GM12878 (cell line): ENCODE data around the gene RAET1E. TPM values are rescaled to one million over a fixed set of nuclear protein-coding genes. Genes with fewer than 3 reads are reported as not detected.

Source experiments
- CUX1 ChIP-seq: IDR thresholded peaks from 2 replicates; pipeline ENCODE4 v1.6.1; 2012; ENCODE audit warnings: improper control_type of control experiment, low read depth, low read length; ENCODE audit not compliant: insufficient replicate concordance
- FOXM1 ChIP-seq: IDR thresholded peaks from 2 replicates; pipeline ENCODE4 v1.6.1; 2012; ENCODE audit warnings: low read depth, mild to moderate bottlenecking, inconsistent platforms, low read length, moderate library complexity
- HDAC6 ChIP-seq: fragments of 200-600 bp; sonication (generic); IDR thresholded peaks from one replicate; pipeline ENCODE4 v1.8.0; 2017; ENCODE audit warnings: antibody characterized with exemption; ENCODE audit not compliant: unreplicated experiment
- RFX5 ChIP-seq: IDR thresholded peaks from 2 replicates; pipeline ENCODE4 v1.6.1; 2011; ENCODE audit warnings: low read depth, low read length, improper control_type of control experiment
- WRNIP1 ChIP-seq: IDR thresholded peaks from 2 replicates; pipeline ENCODE4 v1.6.1; 2011; ENCODE audit warnings: low read depth, low read length, improper control_type of control experiment, borderline replicate concordance
- ZBTB11 ChIP-seq: fragments of 450-650 bp; formaldehyde crosslinking; IDR thresholded peaks from 2 replicates; pipeline ENCODE4 v1.5.0; 2022; ENCODE audit warnings: mild to moderate bottlenecking, missing genetic modification characterization
- polyA plus RNA-seq, 11 experiments: library from polyadenylated mRNA; depleted of rRNA in 4 of 11; unstranded in 6 of 11; stranded (reverse) in 5 of 11; fragments of >200 nt; fragmentation: Nextera tagmentation in 4 of 11; fragmentation: Illumina TruSeq in 1 of 11; extraction: Ambion mirVana in 4 of 11; extraction: Trizol in 1 of 11; gene quantifications; 1 replicate in 1 of 11; 2 replicates in 10 of 11; pipeline versions ENCODE4 v1.2.1 to v1.2.3, GENCODE V29; 2011 to 2016; ENCODE audit warnings: inconsistent platforms in 2 of 11, missing spikeins in 2 of 11, low read depth in 1 of 11
- total RNA-seq, 4 experiments: library from RNA; depleted of rRNA in 3 of 4; stranded (reverse); fragments of >200 nt in 3 of 4; fragmentation: Illumina TruSeq in 1 of 4; extraction: Trizol in 1 of 4; gene quantifications; 2 replicates each; pipeline versions ENCODE4 v1.2.1 to v1.2.3, GENCODE V29; 2013 to 2021
- TF ChIP-seq, protein P1 (sequence below): fragments of 450-650 bp; formaldehyde crosslinking; IDR thresholded peaks from 2 replicates; pipeline ENCODE4 v1.4.0; 2020; ENCODE audit warnings: mild to moderate bottlenecking, moderate library complexity
- TF ChIP-seq, protein P2 (sequence below): IDR thresholded peaks from 2 replicates; pipeline ENCODE4 v1.6.1; 2012; ENCODE audit warnings: low read length, inconsistent platforms
- TF ChIP-seq, protein P3 (sequence below): fragments of 450-650 bp; IDR thresholded peaks from 2 replicates; pipeline ENCODE4 v1.6.1; 2017; ENCODE audit warnings: mild to moderate bottlenecking, low read depth, inconsistent platforms; ENCODE audit not compliant: poor library complexity, severe bottlenecking

Gene RAET1E
- total and polyA plus RNA-seq, 10 of the 15 experiments (the other 5 are each of a cell fraction or from before 2014, with no cell fraction given) = not detected

GRCh38 chr6:149938571-149939355 lies 40.9 kb upstream of the RAET1E start (continued):
- TF ChIP-seq, protein P1, sequence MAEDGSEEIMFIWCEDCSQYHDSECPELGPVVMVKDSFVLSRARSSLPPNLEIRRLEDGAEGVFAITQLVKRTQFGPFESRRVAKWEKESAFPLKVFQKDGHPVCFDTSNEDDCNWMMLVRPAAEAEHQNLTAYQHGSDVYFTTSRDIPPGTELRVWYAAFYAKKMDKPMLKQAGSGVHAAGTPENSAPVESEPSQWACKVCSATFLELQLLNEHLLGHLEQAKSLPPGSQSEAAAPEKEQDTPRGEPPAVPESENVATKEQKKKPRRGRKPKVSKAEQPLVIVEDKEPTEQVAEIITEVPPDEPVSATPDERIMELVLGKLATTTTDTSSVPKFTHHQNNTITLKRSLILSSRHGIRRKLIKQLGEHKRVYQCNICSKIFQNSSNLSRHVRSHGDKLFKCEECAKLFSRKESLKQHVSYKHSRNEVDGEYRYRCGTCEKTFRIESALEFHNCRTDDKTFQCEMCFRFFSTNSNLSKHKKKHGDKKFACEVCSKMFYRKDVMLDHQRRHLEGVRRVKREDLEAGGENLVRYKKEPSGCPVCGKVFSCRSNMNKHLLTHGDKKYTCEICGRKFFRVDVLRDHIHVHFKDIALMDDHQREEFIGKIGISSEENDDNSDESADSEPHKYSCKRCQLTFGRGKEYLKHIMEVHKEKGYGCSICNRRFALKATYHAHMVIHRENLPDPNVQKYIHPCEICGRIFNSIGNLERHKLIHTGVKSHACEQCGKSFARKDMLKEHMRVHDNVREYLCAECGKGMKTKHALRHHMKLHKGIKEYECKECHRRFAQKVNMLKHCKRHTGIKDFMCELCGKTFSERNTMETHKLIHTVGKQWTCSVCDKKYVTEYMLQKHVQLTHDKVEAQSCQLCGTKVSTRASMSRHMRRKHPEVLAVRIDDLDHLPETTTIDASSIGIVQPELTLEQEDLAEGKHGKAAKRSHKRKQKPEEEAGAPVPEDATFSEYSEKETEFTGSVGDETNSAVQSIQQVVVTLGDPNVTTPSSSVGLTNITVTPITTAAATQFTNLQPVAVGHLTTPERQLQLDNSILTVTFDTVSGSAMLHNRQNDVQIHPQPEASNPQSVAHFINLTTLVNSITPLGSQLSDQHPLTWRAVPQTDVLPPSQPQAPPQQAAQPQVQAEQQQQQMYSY (CRISPR knock-in tag) = no peak
- TF ChIP-seq RFX5 (no peak), CUX1 (no peak), ZBTB11 (CRISPR knock-in tag) (no peak), WRNIP1 (no peak), FOXM1 (peak; percentile 81; the same call in 1 of the 2 replicates), HDAC6 (no peak)
- TF ChIP-seq, protein P2, sequence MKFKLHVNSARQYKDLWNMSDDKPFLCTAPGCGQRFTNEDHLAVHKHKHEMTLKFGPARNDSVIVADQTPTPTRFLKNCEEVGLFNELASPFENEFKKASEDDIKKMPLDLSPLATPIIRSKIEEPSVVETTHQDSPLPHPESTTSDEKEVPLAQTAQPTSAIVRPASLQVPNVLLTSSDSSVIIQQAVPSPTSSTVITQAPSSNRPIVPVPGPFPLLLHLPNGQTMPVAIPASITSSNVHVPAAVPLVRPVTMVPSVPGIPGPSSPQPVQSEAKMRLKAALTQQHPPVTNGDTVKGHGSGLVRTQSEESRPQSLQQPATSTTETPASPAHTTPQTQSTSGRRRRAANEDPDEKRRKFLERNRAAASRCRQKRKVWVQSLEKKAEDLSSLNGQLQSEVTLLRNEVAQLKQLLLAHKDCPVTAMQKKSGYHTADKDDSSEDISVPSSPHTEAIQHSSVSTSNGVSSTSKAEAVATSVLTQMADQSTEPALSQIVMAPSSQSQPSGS = peak; percentile 70
- TF ChIP-seq, protein P3, sequence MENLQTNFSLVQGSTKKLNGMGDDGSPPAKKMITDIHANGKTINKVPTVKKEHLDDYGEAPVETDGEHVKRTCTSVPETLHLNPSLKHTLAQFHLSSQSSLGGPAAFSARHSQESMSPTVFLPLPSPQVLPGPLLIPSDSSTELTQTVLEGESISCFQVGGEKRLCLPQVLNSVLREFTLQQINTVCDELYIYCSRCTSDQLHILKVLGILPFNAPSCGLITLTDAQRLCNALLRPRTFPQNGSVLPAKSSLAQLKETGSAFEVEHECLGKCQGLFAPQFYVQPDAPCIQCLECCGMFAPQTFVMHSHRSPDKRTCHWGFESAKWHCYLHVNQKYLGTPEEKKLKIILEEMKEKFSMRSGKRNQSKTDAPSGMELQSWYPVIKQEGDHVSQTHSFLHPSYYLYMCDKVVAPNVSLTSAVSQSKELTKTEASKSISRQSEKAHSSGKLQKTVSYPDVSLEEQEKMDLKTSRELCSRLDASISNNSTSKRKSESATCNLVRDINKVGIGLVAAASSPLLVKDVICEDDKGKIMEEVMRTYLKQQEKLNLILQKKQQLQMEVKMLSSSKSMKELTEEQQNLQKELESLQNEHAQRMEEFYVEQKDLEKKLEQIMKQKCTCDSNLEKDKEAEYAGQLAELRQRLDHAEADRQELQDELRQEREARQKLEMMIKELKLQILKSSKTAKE = peak; percentile 42
